ENCODE results near the gene KIF16B.

DNA sequence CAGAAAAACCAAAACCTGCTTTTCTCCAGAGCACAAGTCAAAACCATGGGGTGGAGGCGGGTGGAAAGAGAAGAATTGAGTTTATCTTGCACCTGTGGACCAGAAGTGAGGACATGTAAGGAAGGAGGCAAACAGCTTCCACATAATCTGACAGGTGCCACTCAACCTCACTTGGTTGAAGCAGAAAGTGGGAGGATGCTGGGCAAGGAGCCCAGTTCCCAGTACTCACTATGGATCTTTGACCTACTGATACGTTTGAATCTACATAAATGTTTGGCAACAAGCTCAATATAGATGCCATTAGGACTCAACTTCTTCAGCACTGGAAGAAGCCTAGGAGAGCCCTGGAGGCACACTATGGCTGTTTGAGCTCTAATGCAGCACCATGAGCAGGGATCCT, 285.5 kb downstream of the KIF16B start:
- TF ChIP-seq POLR2A (IDR thresholded peaks at IDR 0.05) (no peak), EP300 (IDR thresholded peaks at IDR 0.05) (no peak)
- TF ChIP-seq, protein P1, sequence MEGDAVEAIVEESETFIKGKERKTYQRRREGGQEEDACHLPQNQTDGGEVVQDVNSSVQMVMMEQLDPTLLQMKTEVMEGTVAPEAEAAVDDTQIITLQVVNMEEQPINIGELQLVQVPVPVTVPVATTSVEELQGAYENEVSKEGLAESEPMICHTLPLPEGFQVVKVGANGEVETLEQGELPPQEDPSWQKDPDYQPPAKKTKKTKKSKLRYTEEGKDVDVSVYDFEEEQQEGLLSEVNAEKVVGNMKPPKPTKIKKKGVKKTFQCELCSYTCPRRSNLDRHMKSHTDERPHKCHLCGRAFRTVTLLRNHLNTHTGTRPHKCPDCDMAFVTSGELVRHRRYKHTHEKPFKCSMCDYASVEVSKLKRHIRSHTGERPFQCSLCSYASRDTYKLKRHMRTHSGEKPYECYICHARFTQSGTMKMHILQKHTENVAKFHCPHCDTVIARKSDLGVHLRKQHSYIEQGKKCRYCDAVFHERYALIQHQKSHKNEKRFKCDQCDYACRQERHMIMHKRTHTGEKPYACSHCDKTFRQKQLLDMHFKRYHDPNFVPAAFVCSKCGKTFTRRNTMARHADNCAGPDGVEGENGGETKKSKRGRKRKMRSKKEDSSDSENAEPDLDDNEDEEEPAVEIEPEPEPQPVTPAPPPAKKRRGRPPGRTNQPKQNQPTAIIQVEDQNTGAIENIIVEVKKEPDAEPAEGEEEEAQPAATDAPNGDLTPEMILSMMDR (IDR thresholded peaks at IDR 0.05), result no peak

Measured in stomach (tissue), 4 donors.